Stimulated activated effector memory CD8-positive, alpha-beta T cell treated with anti-CD3 and anti-CD28 coated beads, Interleukin-12 subunit alpha, Interleukin-12 subunit beta, amount 100 ng/mL, for 72 hours (primary cell): ENCODE data around the gene SHROOM2.
A peak's percentile ranks its signal among the peaks of the same experiment; 100 is the strongest.

Experiments
- ATAC-seq: fragments of 150-1000 bp; cut with Tn5 transposase; 2 replicates; pipeline ENCODE4 v1.10.0; 2021
- DNase-seq, 2 donors: peaks; one replicate each; pipeline ENCODE4 v3.0.0; 2021 to 2022; ENCODE audit warnings: low spot score in 2 of 2
- H3K27ac Mint-ChIP-seq: one replicate; pipeline ENCODE4 v1.8.0; 2022; ENCODE audit warnings: mild to moderate bottlenecking, mixed read lengths
- H3K36me3 Mint-ChIP-seq: one replicate; pipeline ENCODE4 v1.8.0; 2022; ENCODE audit warnings: mild to moderate bottlenecking, mixed read lengths
- H3K4me1 Mint-ChIP-seq: one replicate; pipeline ENCODE4 v1.8.0; 2022; ENCODE audit warnings: mixed read lengths
- H3K4me3 Mint-ChIP-seq: one replicate; pipeline ENCODE4 v1.8.0; 2022; ENCODE audit warnings: mild to moderate bottlenecking, mixed read lengths
- H3K9me3 Mint-ChIP-seq: one replicate; pipeline ENCODE4 v1.8.0; 2022; ENCODE audit warnings: mixed read lengths

Gene SHROOM2

GRCh38 chrX:9988762-9989161 lies 202.5 kb downstream of the SHROOM2 start:
- ATAC-seq = no peak
- DNase-seq = no peak
- no peak overlapping the region for H3K27ac Mint-ChIP-seq
- H3K4me1 Mint-ChIP-seq = no peaks in the 10 kb centered on the region
- no peak overlapping the region for H3K4me3 Mint-ChIP-seq
- H3K36me3 Mint-ChIP-seq = no peaks in the 10 kb centered on the region
- H3K9me3 Mint-ChIP-seq = no peaks in the 10 kb centered on the region

GRCh38 chrX:9992061-9992460 lies 205.8 kb downstream of the SHROOM2 start:
- Mint-ChIP-seq H3K4me1 (no peaks in the 10 kb centered on the region), H3K36me3 (no peaks in the 10 kb centered on the region), H3K27ac (no peak overlapping the region), H3K9me3 (no peaks in the 10 kb centered on the region), H3K4me3 (no peak overlapping the region)
- DNase-seq (no peak), ATAC-seq (no peak)

- Mint-ChIP-seq H3K4me1 (peaks cover 6% of the 10 kb centered on the region), H3K27ac (no peak overlapping the region), H3K9me3 (no peaks in the 10 kb centered on the region), H3K36me3 (no peaks in the 10 kb centered on the region), H3K4me3 (no peak overlapping the region)
- ATAC-seq (no peak), DNase-seq (no peak)
These were observed 206.5 kb downstream of the SHROOM2 start for GRCh38 chrX:9992724-9993123.

GRCh38 chrX:9995855-9996339 lies 209.7 kb downstream of the SHROOM2 start:
- DNase-seq (peak; percentile 64 to 85), ATAC-seq (peak; percentile 41)
- Mint-ChIP-seq H3K4me3 (peak overlapping the region; percentile 51), H3K9me3 (no peaks in the 10 kb centered on the region), H3K27ac (peak overlapping the region; percentile 20), H3K36me3 (no peaks in the 10 kb centered on the region), H3K4me1 (peaks cover 12% of the 10 kb centered on the region)

- H3K36me3 Mint-ChIP-seq = no peaks in the 10 kb centered on the region
- ATAC-seq (no peak), DNase-seq (no peak)
- no peaks in the 10 kb centered on the region for H3K9me3 Mint-ChIP-seq
- peak overlapping the region; percentile 51 for H3K4me3 Mint-ChIP-seq
- peaks cover 12% of the 10 kb centered on the region for H3K4me1 Mint-ChIP-seq
- H3K27ac Mint-ChIP-seq = peak overlapping the region; percentile 36
These were observed 210.8 kb downstream of the SHROOM2 start for GRCh38 chrX:9997041-9997440.

- Mint-ChIP-seq H3K9me3 (no peaks in the 10 kb centered on the region), H3K36me3 (no peaks in the 10 kb centered on the region), H3K4me3 (peak overlapping the region; percentile 51), H3K27ac (peak overlapping the region; percentile 36), H3K4me1 (peaks cover 12% of the 10 kb centered on the region)
- peak; percentile 99 for ATAC-seq
- peak; percentile 36 to 75 for DNase-seq
These were observed 211.3 kb downstream of the SHROOM2 start for GRCh38 chrX:9997524-9997923.
